ENCODE data around the gene BCOR.

- no peak for TF ChIP-seq CTCF (IDR thresholded peaks at IDR 0.05 in 2 of 3, conservative IDR thresholded peaks at IDR 0.05 in 1 of 3; ENCODE audit: insufficient read depth in 2 of 3, low read depth in 1 of 3, low read length in 3 of 3)
- TF ChIP-seq NFXL1 (CRISPR knock-in tag; IDR thresholded peaks at IDR 0.05) = no peak
- peak; percentile 57 for TF ChIP-seq POLR2A (conservative IDR thresholded peaks at IDR 0.05)
Measured at GRCh38 chrX:40108162-40108958, 10.6 kb upstream of the BCOR start.
